GM19351 (cell line): ENCODE results near the gene DDX10.
"Not testable (repeated sequence)": the region's sequence is repeated elsewhere in the genome, so short reads cannot be mapped to it uniquely, and the experiment has no call there.

Source experiments
- ATAC-seq: cut with Tn5 transposase; IDR thresholded peaks from one replicate; pipeline ENCODE4 v1.9.1; 2021; ENCODE audit warnings: mild to moderate bottlenecking, moderate library complexity; ENCODE audit not compliant: unreplicated experiment

The DDX10 gene

GRCh38 chr11:108813086-108813485 is 148.2 kb downstream of the DDX10 start:
- no peak for ATAC-seq

- no peak for ATAC-seq
Observed at GRCh38 chr11:108817976-108818375, 153.1 kb downstream of the DDX10 start.

- no peak for ATAC-seq
Observed at GRCh38 chr11:108818971-108819370, 154.1 kb downstream of the DDX10 start.

GRCh38 chr11:108819957-108820356 is 155.1 kb downstream of the DDX10 start:
- no peak for ATAC-seq

GRCh38 chr11:108823960-108824359 is 159.1 kb downstream of the DDX10 start:
- not testable (repeated sequence) for ATAC-seq

GRCh38 chr11:108824545-108824944 is 159.7 kb downstream of the DDX10 start:
- ATAC-seq, result no peak

GRCh38 chr11:108825381-108825780 is 160.5 kb downstream of the DDX10 start:
- no peak for ATAC-seq

GRCh38 chr11:108826136-108826535 is 161.3 kb downstream of the DDX10 start:
- no peak for ATAC-seq

- no peak for ATAC-seq
Observed at GRCh38 chr11:108835624-108836023, 170.8 kb downstream of the DDX10 start.

GRCh38 chr11:108836541-108836940 is 171.7 kb downstream of the DDX10 start:
- no peak for ATAC-seq

GRCh38 chr11:108838102-108838791 is 173.4 kb downstream of the DDX10 start:
- ATAC-seq, result no peak

GRCh38 chr11:108838792-108839105 is 173.9 kb downstream of the DDX10 start:
- ATAC-seq, result no peak

- ATAC-seq, result no peak
Observed at GRCh38 chr11:108846009-108846408, 181.1 kb downstream of the DDX10 start.

GRCh38 chr11:108847298-108847990 is 182.6 kb downstream of the DDX10 start:
- ATAC-seq, result no peak

- ATAC-seq, result no peak
Observed at GRCh38 chr11:108851781-108852180, 186.9 kb downstream of the DDX10 start.

- no peak for ATAC-seq
Observed at GRCh38 chr11:108852701-108853100, 187.8 kb downstream of the DDX10 start.

- no peak for ATAC-seq
Observed at GRCh38 chr11:108853151-108853550, 188.3 kb downstream of the DDX10 start.

GRCh38 chr11:108853864-108854263 is 189.0 kb downstream of the DDX10 start:
- peak; percentile 54 for ATAC-seq

- peak; percentile 96 for ATAC-seq
Observed at GRCh38 chr11:108854346-108854745, 189.5 kb downstream of the DDX10 start.

GRCh38 chr11:108857382-108857781 is 192.5 kb downstream of the DDX10 start:
- no peak for ATAC-seq

GRCh38 chr11:108858622-108859021 is 193.8 kb downstream of the DDX10 start:
- ATAC-seq, result no peak

- ATAC-seq, result no peak
Observed at GRCh38 chr11:108859510-108859909, 194.6 kb downstream of the DDX10 start.

GRCh38 chr11:108863528-108863927 is 198.7 kb downstream of the DDX10 start:
- no peak for ATAC-seq
